ENCODE data around the gene AP5Z1.

DNA sequence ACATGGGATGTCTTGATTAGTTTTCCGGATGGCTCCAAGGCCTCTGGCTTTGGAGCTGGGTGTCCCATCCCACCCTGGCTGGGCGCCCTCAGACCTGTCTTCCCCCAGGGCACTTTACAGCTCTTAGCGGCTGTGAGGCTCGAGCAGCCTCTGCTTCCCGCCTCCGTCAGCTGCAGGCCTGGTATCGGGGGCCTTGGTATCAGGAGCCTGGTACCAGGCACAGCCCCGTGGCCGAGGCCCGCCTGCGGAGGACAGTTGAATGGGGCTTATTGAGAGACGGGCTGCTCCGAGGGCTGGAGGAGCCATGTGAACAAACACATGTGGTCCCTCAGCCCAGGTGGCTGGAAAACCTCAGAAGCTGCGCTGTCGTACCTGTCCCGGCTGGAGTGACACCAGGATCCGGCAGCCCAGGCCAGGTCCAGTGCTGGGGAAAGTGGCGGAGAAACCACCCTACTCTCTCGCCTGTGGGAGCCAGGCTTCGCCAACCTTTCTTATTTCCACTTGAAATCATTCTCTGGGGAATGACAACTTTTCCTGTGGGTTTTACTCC lies 23.9 kb upstream of the AP5Z1 start:
- TF ChIP-seq EP300 (IDR thresholded peaks at IDR 0.05) (no peak), POLR2A (IDR thresholded peaks at IDR 0.05) (no peak)

All from suprapubic skin (tissue), 2 donors.